ENCODE data around the gene KNL1.

GRCh38 chr15:40691737-40692136 lies 97.7 kb downstream of the KNL1 start:
- TF ChIP-seq CTCF (IDR thresholded peaks at IDR 0.05; ENCODE audit: low read length) (no peak), EZH2 (IDR thresholded peaks at IDR 0.05; ENCODE audit: borderline replicate concordance, low read length) (no peak)
